K562 (cell line): Measurements from ENCODE around the gene ZNF30. TPM values are rescaled to one million over a fixed set of nuclear protein-coding genes. Genes with fewer than 3 reads are reported as not detected.

Experiments
- ATAC-seq: fragments of 200-7000 bp; cut with Tn5 transposase; 3 replicates; pipeline ENCODE4 v1.9.1; 2020; ENCODE audit warnings: moderate library complexity
- BruUV-seq: library from RNA; stranded (reverse); fragments of 400-500 nt; replicated peaks from 2 replicates; lab custom pipeline; 2021; lab: Mats Ljungman, UMichigan
- CTCF ChIA-PET: fragments of 300-600 bp; formaldehyde crosslinking; extraction: SDS; loops from one replicate; lab custom pipeline; 2021; ENCODE audit warnings: low intra/inter-chr PET ratio; lab: Yijun Ruan, JAX
- POLR2A ChIA-PET: fragments of 300-600, 350-650 bp; sonication (Branson Sonifier 250); formaldehyde crosslinking; extraction: SDS; loops from one replicate; lab custom pipeline; 2021; ENCODE audit warnings: antibody characterized with exemption, inconsistent platforms; lab: Yijun Ruan, JAX
- DNase-seq, 4 experiments: peaks; one replicate each; pipeline versions ENCODE4 v3.0.0 to v3.0.0-alpha.2; 2011 to 2018; ENCODE audit warnings: low spot score in 3 of 4, mixed read lengths in 3 of 4; ENCODE audit errors: extremely low read depth in 1 of 4
- FAIRE-seq: peaks from 2 replicates; lab custom pipeline; 2011; peaks lifted over from hg19 to GRCh38; lab: Jason Lieb, UNC
- H2AFZ ChIP-seq: 2 replicates; pipeline ENCODE4 v1.6.0; 2011; ENCODE audit warnings: low read depth, low read length, control low read depth, inconsistent platforms
- H3K27ac ChIP-seq: fragments of 200-600 bp; 3 replicates; pipeline ENCODE4 v1.8.0; 2011; ENCODE audit warnings: low read depth, mild to moderate bottlenecking, control low read depth, inconsistent platforms, low read length, moderate library complexity, mixed read lengths; ENCODE audit errors: extremely low read depth
- H3K27me3 ChIP-seq, 2 experiments: fragments of 300-600 bp in 1 of 2; 2 replicates in 1 of 2; 3 replicates in 1 of 2; pipeline versions ENCODE4 v1.6.0 to v1.8.0; 2011; ENCODE audit warnings: inconsistent platforms in 2 of 2, low read length in 2 of 2, mild to moderate bottlenecking in 1 of 2, mixed read lengths in 1 of 2, moderate library complexity in 1 of 2; ENCODE audit not compliant: control insufficient read depth in 2 of 2, insufficient read depth in 2 of 2
- H3K36me3 ChIP-seq: fragments of 300-600 bp; 3 replicates; pipeline ENCODE4 v1.8.0; 2011; ENCODE audit warnings: mild to moderate bottlenecking, low read length, inconsistent platforms; ENCODE audit not compliant: control insufficient read depth, insufficient read depth
- H3K4me1 ChIP-seq, 2 experiments: fragments of 200-600 bp in 1 of 2; replicated peaks in 1 of 2; 2 replicates in 1 of 2; 3 replicates in 1 of 2; pipeline versions ENCODE4 v1.5.1 to v1.8.0; 2011; ENCODE audit warnings: inconsistent platforms in 2 of 2, low read length in 2 of 2, mild to moderate bottlenecking in 1 of 2, mixed read lengths in 1 of 2, moderate library complexity in 1 of 2; ENCODE audit not compliant: control insufficient read depth in 2 of 2, insufficient read depth in 2 of 2
- H3K4me2 ChIP-seq: 2 replicates; pipeline ENCODE4 v1.6.1; 2011; ENCODE audit warnings: low read length, control low read depth, inconsistent platforms, mixed read lengths; ENCODE audit not compliant: insufficient read depth
- H3K4me3 ChIP-seq: fragments of 200-600 bp; sonication (generic), shearing (Covaris generic); 2 replicates; pipeline ENCODE4 v1.5.1; 2016; ENCODE audit warnings: control low read depth, inconsistent platforms
- H3K79me2 ChIP-seq: fragments of 200-600 bp; 3 replicates; pipeline ENCODE4 v1.8.0; 2011; ENCODE audit warnings: low read length, inconsistent platforms; ENCODE audit not compliant: control insufficient read depth, insufficient read depth
- H3K9ac ChIP-seq, 2 experiments: 2 replicates each; pipeline versions ENCODE4 v1.6.0 to v1.6.1; 2011; ENCODE audit warnings: low read depth in 2 of 2, low read length in 2 of 2, control low read depth in 1 of 2, inconsistent platforms in 1 of 2, mild to moderate bottlenecking in 1 of 2, mixed read lengths in 1 of 2; ENCODE audit not compliant: insufficient read depth in 1 of 2
- H3K9me1 ChIP-seq: one replicate; pipeline ENCODE4 v1.6.0; 2011; ENCODE audit warnings: inconsistent platforms, mild to moderate bottlenecking, low read length, moderate library complexity; ENCODE audit not compliant: control insufficient read depth, insufficient read depth
- H3K9me3 ChIP-seq: replicated peaks from 2 replicates; pipeline ENCODE4 v1.5.1; 2011; ENCODE audit warnings: low read depth, low read length, inconsistent platforms; ENCODE audit not compliant: control insufficient read depth, insufficient read depth
- H4K20me1 ChIP-seq: replicated peaks from 2 replicates; pipeline ENCODE4 v1.6.1; 2011; ENCODE audit warnings: low read length, inconsistent platforms, mixed read lengths; ENCODE audit not compliant: control insufficient read depth, insufficient read depth
- E2F1 ChIP-seq: sonication (generic); formaldehyde crosslinking; IDR thresholded peaks from 2 replicates; pipeline ENCODE4 v1.8.1; 2023; ENCODE audit warnings: mild to moderate bottlenecking, missing genetic modification reagents, moderate library complexity
- E4F1 ChIP-seq: fragments of 250-450 bp; sonication (Bioruptor Pico); IDR thresholded peaks from 2 replicates; pipeline ENCODE4 v1.5.0; 2021; ENCODE audit warnings: mild to moderate bottlenecking, borderline replicate concordance
- FOS ChIP-seq: IDR thresholded peaks from 3 replicates; pipeline ENCODE4 v1.6.1; 2011; ENCODE audit not compliant: insufficient read length; ENCODE audit errors: extremely low read depth
- KDM4B ChIP-seq, 2 experiments: fragments of 450-650 bp in 1 of 2; sonication (generic) in 1 of 2; IDR thresholded peaks; 2 replicates each; pipeline ENCODE4 v1.6.1; 2016 to 2017; ENCODE audit warnings: borderline replicate concordance in 2 of 2, antibody characterized with exemption in 1 of 2, low read depth in 1 of 2, mild to moderate bottlenecking in 1 of 2
- NFIC ChIP-seq: fragments of 450-650 bp; IDR thresholded peaks from 2 replicates; pipeline ENCODE4 v1.6.1; 2017; ENCODE audit warnings: mild to moderate bottlenecking, inconsistent platforms
- PHF20 ChIP-seq: fragments of 450-650 bp; IDR thresholded peaks from 2 replicates; pipeline ENCODE4 v1.6.1; 2018; ENCODE audit not compliant: partially characterized antibody
- PYGO2 ChIP-seq: fragments of 450-650 bp; IDR thresholded peaks from 2 replicates; pipeline ENCODE4 v1.6.1; 2016; ENCODE audit warnings: mild to moderate bottlenecking, missing genetic modification characterization, moderate library complexity, missing compliant biosample characterization
- SMAD1 ChIP-seq: fragments of 150-350 bp; IDR thresholded peaks from 2 replicates; pipeline ENCODE4 v1.6.1; 2014; ENCODE audit warnings: low read length, low read depth; ENCODE audit not compliant: partially characterized antibody
- TAF15 ChIP-seq: fragments of 200-400 bp; formaldehyde crosslinking; IDR thresholded peaks from 2 replicates; pipeline ENCODE4 v1.6.1; 2017; ENCODE audit warnings: mild to moderate bottlenecking, low read depth, low read length, moderate library complexity
- TFAM ChIP-seq: fragments of 250-450 bp; sonication (Bioruptor Pico); conservative IDR thresholded peaks from 2 replicates; pipeline ENCODE4 v1.5.0; 2021; ENCODE audit warnings: mild to moderate bottlenecking, moderate library complexity
- TSC22D4 ChIP-seq: fragments of 450-650 bp; IDR thresholded peaks from 2 replicates; pipeline ENCODE4 v1.6.1; 2016; ENCODE audit warnings: missing genetic modification characterization, missing biosample characterization, control low read depth
- U2AF2 ChIP-seq: fragments of 200-400 bp; formaldehyde crosslinking; optimal IDR thresholded peaks from 2 replicates; pipeline ENCODE3; 2017; ENCODE audit warnings: low read depth, mild to moderate bottlenecking, low read length
- ZBTB7A ChIP-seq: IDR thresholded peaks from 2 replicates; pipeline ENCODE4 v1.6.1; 2011; ENCODE audit warnings: low read depth, mild to moderate bottlenecking, low read length, moderate library complexity, borderline replicate concordance; ENCODE audit not compliant: control insufficient read depth
- ZFPM2 ChIP-seq: fragments of 250-450 bp; sonication (Bioruptor Pico); IDR thresholded peaks from 2 replicates; pipeline ENCODE4 v1.5.1; 2022; ENCODE audit warnings: mild to moderate bottlenecking
- ZNF124 ChIP-seq: sonication (generic); formaldehyde crosslinking; IDR thresholded peaks from 2 replicates; pipeline ENCODE4 v1.8.1; 2022; ENCODE audit warnings: missing genetic modification reagents
- ZNF436 ChIP-seq: fragments of 250-450, 450-650 bp; sonication (Bioruptor Pico); formaldehyde crosslinking; IDR thresholded peaks from 2 replicates; pipeline ENCODE4 v1.7.0; 2020; ENCODE audit warnings: mild to moderate bottlenecking
- ZNF740 ChIP-seq, 3 experiments: fragments of 200-800 bp in 1 of 3; sonication (Bioruptor generic) in 1 of 3; sonication (generic) in 1 of 3; formaldehyde crosslinking in 1 of 3; IDR thresholded peaks; 2 replicates each; pipeline versions ENCODE4 v1.6.1 to v1.8.0; 2016 to 2022; ENCODE audit warnings: mild to moderate bottlenecking in 2 of 3, missing compliant biosample characterization in 2 of 3, missing genetic modification characterization in 2 of 3, missing genetic modification reagents in 1 of 3
- WGBS: fragments of 100-300 bp; shearing (Covaris generic); methylation state at CpG from one replicate; pipeline ENCODE4 v1.1.6; 2016; ENCODE audit warnings: low coverage, mixed read lengths; ENCODE audit not compliant: insufficient coverage; ENCODE audit errors: missing lambda C conversion rate; 5-methylcytosine and 5-hydroxymethylcytosine counted together
- in situ Hi-C: fragments of 300-500 bp; cut with MboI; formaldehyde crosslinking; loops from 4 replicates; pipeline ENCODE4 v1.15.0; 2018; ENCODE audit warnings: inconsistent platforms, mixed read lengths
- intact Hi-C: fragments of 100-400 bp; cut with micrococcal nuclease; formaldehyde crosslinking; loops from 2 replicates; pipeline ENCODE4 v1.14.2; 2022
- polyA plus RNA-seq, 8 experiments: library from polyadenylated mRNA; depleted of rRNA in 4 of 8; stranded (reverse) in 5 of 8; unstranded in 3 of 8; fragments of >200 nt; fragmentation: Nextera tagmentation in 2 of 8; fragmentation: Illumina TruSeq in 1 of 8; extraction: Ambion mirVana in 2 of 8; extraction: Trizol in 1 of 8; gene quantifications; 2 replicates each; pipeline versions ENCODE4 v1.2.1 to v1.2.3, GENCODE V29; 2011 to 2014; ENCODE audit warnings: inconsistent platforms in 1 of 8, missing spikeins in 1 of 8
- total RNA-seq, 7 experiments: library from RNA; depleted of rRNA in 6 of 7; stranded (reverse); fragments of >200 nt in 6 of 7; fragmentation: Illumina TruSeq in 2 of 7; extraction: Trizol in 2 of 7; gene quantifications; 2 replicates each; pipeline versions ENCODE4 v1.2.1 to v1.2.3, GENCODE V29; 2011 to 2021; ENCODE audit warnings: low replicate concordance in 1 of 7

The ZNF30 gene
- total and polyA plus RNA-seq, 9 of the 15 experiments (the other 6 are each of a cell fraction or from before 2014, with no cell fraction given): 7.3 to 13.4 (median 10.6) TPM

- WGBS: 9% methylated on average over 1 of the region's 1 CpG
- Histone ChIP-seq H3K4me1 (no peaks in the 10 kb centered on the region; a peak in 1 of 5 replicates), H3K79me2 (no peaks in the 10 kb centered on the region), H2AFZ (no peak overlapping the region), H3K4me2 (no peak overlapping the region), H3K9ac (no peak overlapping the region), H4K20me1 (no peaks in the 10 kb centered on the region), H3K9me1 (no peaks in the 10 kb centered on the region), H3K9me3 (no peaks in the 10 kb centered on the region; the same call in 1 of the 2 replicates), H3K27me3 (no peaks in the 10 kb centered on the region), H3K4me3 (no peak overlapping the region), H3K27ac (no peak overlapping the region), H3K36me3 (no peaks in the 10 kb centered on the region)
- ATAC-seq (no peak), FAIRE-seq (no peak), DNase-seq (no peak)
- intact Hi-C loops (no loop called here), in situ Hi-C loops (no loop called here)
- ChIA-PET POLR2A (interaction anchor here (1.7 kb wide), 1 partner anchor 13 kb away, joined by 4 read pairs; no protein-coding TSS in a partner anchor), CTCF (no interaction called here)
- BruUV-seq: no TSS peak
- TF ChIP-seq TSC22D4 (tag) (no peak), ZNF740 (CRISPR knock-in tag; IDR thresholded peaks at IDR 0.05) (no peak), ZNF740 (tag; IDR thresholded peaks at IDR 0.05) (no peak), ZFPM2 (no peak), PYGO2 (no peak), ZNF436 (CRISPR knock-in tag) (no peak), E2F1 (CRISPR knock-in tag) (no peak), E4F1 (CRISPR knock-in tag) (no peak), ZNF124 (CRISPR knock-in tag) (no peak), ZBTB7A (no peak), TAF15 (no peak), U2AF2 (no peak), KDM4B (IDR thresholded peaks at IDR 0.05; ENCODE audit: borderline replicate concordance in 2 of 2, low read depth in 1 of 2) (no peak), SMAD1 (no peak), TFAM (CRISPR knock-in tag) (no peak), NFIC (no peak), PHF20 (no peak), FOS (no peak)
These were observed 44.7 kb upstream of the ZNF30 start for GRCh38 chr19:34881982-34882381.
